Mesothelial cell of epicardium (in vitro differentiated cells): ENCODE measurements around the gene CLSTN2. TPM values are rescaled to one million over a fixed set of nuclear protein-coding genes. Genes with fewer than 3 reads are reported as not detected.

ENCODE experiments used
- DNase-seq, 2 experiments: peaks; one replicate each; pipeline ENCODE4 v3.0.0; 2021; ENCODE audit warnings: low spot score in 2 of 2; ENCODE audit not compliant: unreplicated experiment in 2 of 2
- H3K27ac Mint-ChIP-seq: 2 replicates; pipeline ENCODE4 v1.8.0; 2021; ENCODE audit warnings: mixed read lengths
- H3K27me3 Mint-ChIP-seq: 2 replicates; pipeline ENCODE4 v1.8.0; 2021; ENCODE audit warnings: low read depth, mixed read lengths
- H3K36me3 Mint-ChIP-seq: 2 replicates; pipeline ENCODE4 v1.8.0; 2021; ENCODE audit warnings: mixed read lengths
- H3K4me1 Mint-ChIP-seq: 2 replicates; pipeline ENCODE4 v1.8.0; 2021; ENCODE audit warnings: mixed read lengths
- H3K4me3 Mint-ChIP-seq: 2 replicates; pipeline ENCODE4 v1.8.0; 2021; ENCODE audit warnings: mild to moderate bottlenecking, moderate library complexity, mixed read lengths
- H3K9me3 Mint-ChIP-seq: 2 replicates; pipeline ENCODE4 v1.8.0; 2021; ENCODE audit warnings: mixed read lengths
- total RNA-seq: library from RNA; stranded (reverse); gene quantifications from 3 replicates; pipeline ENCODE4 v1.2.1, GENCODE V29; 2021
- TF ChIP-seq, protein P1 (sequence below): fragments of 200-600 bp; sonication (generic); IDR thresholded peaks from one replicate; pipeline ENCODE4 v1.5.0; 2021; ENCODE audit warnings: antibody characterized with exemption; ENCODE audit not compliant: unreplicated experiment

CLSTN2 gene
- total RNA-seq, 1 donor from 2014 or later: 18.2 TPM

GRCh38 chr3:140007911-140008869 lies 73.2 kb downstream of the CLSTN2 start:
- H3K4me1 Mint-ChIP-seq: no peaks in the 10 kb centered on the region

DNA sequence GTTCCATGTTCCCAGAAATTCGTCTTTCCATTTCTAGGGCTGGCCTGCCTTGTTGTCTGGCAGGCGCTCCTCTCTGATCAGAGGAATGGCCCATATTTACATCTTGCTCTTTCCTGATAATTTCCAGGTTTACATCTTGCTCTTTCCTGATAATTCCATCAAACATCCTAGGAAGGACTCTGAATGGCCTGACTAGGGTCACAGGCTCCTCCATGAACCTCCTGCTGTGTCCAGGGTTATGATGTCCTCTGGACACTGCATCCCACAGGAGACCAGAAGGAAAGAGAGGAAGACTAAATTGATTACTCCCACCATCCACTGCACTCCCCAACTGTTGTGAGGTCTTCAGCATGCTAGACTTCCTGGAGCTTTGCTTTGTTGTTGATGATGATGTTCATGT lies 75.4 kb downstream of the CLSTN2 start:
- no peaks in the 10 kb centered on the region for H3K36me3 Mint-ChIP-seq

More at GRCh38 chr3:140007911-140008869, 73.2 kb downstream of the CLSTN2 start:
- H3K4me3 Mint-ChIP-seq: no peak overlapping the region
- DNase-seq: no peak
- no peak overlapping the region for H3K27ac Mint-ChIP-seq
- no peaks in the 10 kb centered on the region for H3K9me3 Mint-ChIP-seq
- TF ChIP-seq, protein P1, sequence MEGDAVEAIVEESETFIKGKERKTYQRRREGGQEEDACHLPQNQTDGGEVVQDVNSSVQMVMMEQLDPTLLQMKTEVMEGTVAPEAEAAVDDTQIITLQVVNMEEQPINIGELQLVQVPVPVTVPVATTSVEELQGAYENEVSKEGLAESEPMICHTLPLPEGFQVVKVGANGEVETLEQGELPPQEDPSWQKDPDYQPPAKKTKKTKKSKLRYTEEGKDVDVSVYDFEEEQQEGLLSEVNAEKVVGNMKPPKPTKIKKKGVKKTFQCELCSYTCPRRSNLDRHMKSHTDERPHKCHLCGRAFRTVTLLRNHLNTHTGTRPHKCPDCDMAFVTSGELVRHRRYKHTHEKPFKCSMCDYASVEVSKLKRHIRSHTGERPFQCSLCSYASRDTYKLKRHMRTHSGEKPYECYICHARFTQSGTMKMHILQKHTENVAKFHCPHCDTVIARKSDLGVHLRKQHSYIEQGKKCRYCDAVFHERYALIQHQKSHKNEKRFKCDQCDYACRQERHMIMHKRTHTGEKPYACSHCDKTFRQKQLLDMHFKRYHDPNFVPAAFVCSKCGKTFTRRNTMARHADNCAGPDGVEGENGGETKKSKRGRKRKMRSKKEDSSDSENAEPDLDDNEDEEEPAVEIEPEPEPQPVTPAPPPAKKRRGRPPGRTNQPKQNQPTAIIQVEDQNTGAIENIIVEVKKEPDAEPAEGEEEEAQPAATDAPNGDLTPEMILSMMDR: no peak
- no peaks in the 10 kb centered on the region for H3K36me3 Mint-ChIP-seq
- peaks cover 19% of the 10 kb centered on the region for H3K27me3 Mint-ChIP-seq

GRCh38 chr3:140011086-140011485 lies 76.1 kb downstream of the CLSTN2 start:
- TF ChIP-seq, protein P1: no peak
- H3K9me3 Mint-ChIP-seq: no peaks in the 10 kb centered on the region
- no peak overlapping the region for H3K27ac Mint-ChIP-seq
- no peak overlapping the region for H3K4me3 Mint-ChIP-seq
- DNase-seq: no peak
- peaks cover 18% of the 10 kb centered on the region for H3K27me3 Mint-ChIP-seq
- no peaks in the 10 kb centered on the region for H3K36me3 Mint-ChIP-seq
- H3K4me1 Mint-ChIP-seq: no peaks in the 10 kb centered on the region

More for the DNA sequence above, 75.4 kb downstream of the CLSTN2 start:
- no peaks in the 10 kb centered on the region for H3K4me1 Mint-ChIP-seq
- no peak overlapping the region for H3K4me3 Mint-ChIP-seq
- H3K27ac Mint-ChIP-seq: no peak overlapping the region
- TF ChIP-seq, protein P1: no peak
- H3K27me3 Mint-ChIP-seq: peaks cover 18% of the 10 kb centered on the region
- no peaks in the 10 kb centered on the region for H3K9me3 Mint-ChIP-seq
- no peak for DNase-seq

DNA sequence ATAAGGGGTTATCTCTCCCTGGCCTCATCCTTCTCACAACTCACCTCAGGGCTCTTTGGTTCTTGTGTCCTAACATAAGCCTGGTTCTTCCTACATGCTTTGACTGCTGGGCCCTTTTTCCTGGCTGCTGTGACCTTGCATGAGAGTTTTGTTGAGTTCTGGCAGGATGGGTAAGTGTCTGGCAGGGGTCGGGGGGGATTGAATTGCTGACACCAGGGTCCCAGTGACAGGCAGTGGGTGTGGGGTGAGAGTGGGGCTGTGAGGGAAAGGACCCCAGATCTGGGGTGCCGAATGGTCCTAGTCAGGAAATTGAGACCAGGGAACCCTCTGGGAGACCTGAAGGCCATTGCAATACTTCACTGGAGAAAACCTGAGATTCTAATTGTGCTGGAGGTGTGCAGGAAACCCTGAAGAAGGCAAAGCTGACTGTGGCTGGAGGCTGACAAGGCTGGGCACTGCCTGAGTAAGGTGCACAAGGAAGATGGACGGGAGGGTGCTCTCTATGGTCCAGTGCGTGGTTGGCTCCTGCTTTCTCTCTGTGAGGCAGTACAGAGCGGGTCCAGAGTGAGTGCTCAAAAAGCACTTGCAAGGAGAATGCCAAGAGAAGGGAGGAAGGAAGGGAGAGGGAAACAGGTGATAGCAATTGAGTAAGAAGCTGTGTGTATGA lies 76.8 kb downstream of the CLSTN2 start:
- no peak overlapping the region for H3K4me3 Mint-ChIP-seq

GRCh38 chr3:140013220-140013619 lies 78.2 kb downstream of the CLSTN2 start:
- no peaks in the 10 kb centered on the region for H3K4me1 Mint-ChIP-seq
- no peak for DNase-seq
- no peaks in the 10 kb centered on the region for H3K36me3 Mint-ChIP-seq
- H3K27ac Mint-ChIP-seq: no peak overlapping the region
- H3K9me3 Mint-ChIP-seq: no peaks in the 10 kb centered on the region
- H3K4me3 Mint-ChIP-seq: no peak overlapping the region
- H3K27me3 Mint-ChIP-seq: peaks cover 9% of the 10 kb centered on the region
- TF ChIP-seq, protein P1: no peak

More for the DNA sequence above, 76.8 kb downstream of the CLSTN2 start:
- Mint-ChIP-seq H3K27me3 (peaks cover 18% of the 10 kb centered on the region), H3K9me3 (no peaks in the 10 kb centered on the region), H3K36me3 (no peaks in the 10 kb centered on the region), H3K27ac (no peak overlapping the region), H3K4me1 (no peaks in the 10 kb centered on the region)
- TF ChIP-seq, protein P1: no peak
- DNase-seq: no peak
